ENCODE data around the gene CABP4.
A peak's percentile ranks its signal among the peaks of the same experiment; 100 is the strongest.
"Not testable (repeated sequence)": the region's sequence is repeated elsewhere in the genome, so short reads cannot be mapped to it uniquely, and the experiment has no call there.

The CABP4 gene

GRCh38 chr11:67453816-67454732 lies 1.1 kb upstream of the CABP4 start:
- DNase-seq (ENCODE audit: low read depth, low spot score): no peak

- DNase-seq (ENCODE audit: low read depth, low spot score): no peak
Observed at GRCh38 chr11:67456068-67456705, 1.0 kb downstream of the CABP4 start.

GRCh38 chr11:67457453-67457852 lies 2.3 kb downstream of the CABP4 start:
- DNase-seq (ENCODE audit: low read depth, low spot score): no peak

GRCh38 chr11:67458266-67458665 lies 3.1 kb downstream of the CABP4 start:
- DNase-seq (ENCODE audit: low read depth, low spot score): no peak

- DNase-seq (ENCODE audit: low read depth, low spot score): no peak
Observed at GRCh38 chr11:67463186-67463585, 8.0 kb downstream of the CABP4 start.

GRCh38 chr11:67463680-67464410 lies 8.7 kb downstream of the CABP4 start:
- no peak for DNase-seq (ENCODE audit: low read depth, low spot score)

GRCh38 chr11:67464411-67465188 lies 9.4 kb downstream of the CABP4 start:
- DNase-seq (ENCODE audit: low read depth, low spot score): peak; percentile 80

- DNase-seq (ENCODE audit: low read depth, low spot score): no peak
Observed at GRCh38 chr11:67465189-67465510, 10.0 kb downstream of the CABP4 start.

- not testable (repeated sequence) for DNase-seq (ENCODE audit: low read depth, low spot score)
Observed at GRCh38 chr11:67465530-67465929, 10.4 kb downstream of the CABP4 start.

- DNase-seq (ENCODE audit: low read depth, low spot score): no peak
Observed at GRCh38 chr11:67466367-67466766, 11.2 kb downstream of the CABP4 start.

- DNase-seq (ENCODE audit: low read depth, low spot score): no peak
Observed at GRCh38 chr11:67466962-67467771, 12.0 kb downstream of the CABP4 start.

GRCh38 chr11:67468056-67468455 lies 12.9 kb downstream of the CABP4 start:
- DNase-seq (ENCODE audit: low read depth, low spot score): no peak

GRCh38 chr11:67468456-67468758 lies 13.3 kb downstream of the CABP4 start:
- no peak for DNase-seq (ENCODE audit: low read depth, low spot score)

- peak; percentile 82 for DNase-seq (ENCODE audit: low read depth, low spot score)
Observed at GRCh38 chr11:67468759-67469507, 13.8 kb downstream of the CABP4 start, which contains the start of gene TMEM134. TSS of gene TMEM134 (minus strand) at chr11:67469251. CDS start at chr11:67469192, 59 bp downstream.

GRCh38 chr11:67469508-67469811 lies 14.3 kb downstream of the CABP4 start:
- DNase-seq (ENCODE audit: low read depth, low spot score): no peak

GRCh38 chr11:67470337-67471002 lies 15.3 kb downstream of the CABP4 start:
- DNase-seq (ENCODE audit: low read depth, low spot score): no peak

GRCh38 chr11:67472882-67473281 lies 17.7 kb downstream of the CABP4 start:
- no peak for DNase-seq (ENCODE audit: low read depth, low spot score)

- not testable (repeated sequence) for DNase-seq (ENCODE audit: low read depth, low spot score)
Observed at GRCh38 chr11:67476692-67477091, 21.5 kb downstream of the CABP4 start.

GRCh38 chr11:67477344-67478050 lies 22.3 kb downstream of the CABP4 start:
- DNase-seq (ENCODE audit: low read depth, low spot score): not testable (repeated sequence)
